ENCODE results near the gene EFNA5. TPM values are rescaled to one million over a fixed set of nuclear protein-coding genes. Genes with fewer than 3 reads are reported as not detected.
"Not testable (repeated sequence)": the region's sequence is repeated elsewhere in the genome, so short reads cannot be mapped to it uniquely, and the experiment has no call there.

Gene EFNA5
- total and polyA plus RNA-seq, 2 experiments from 2014 or later: 8.5 to 18.8 TPM

- no peaks in the 10 kb centered on the region for H3K27me3 ChIP-seq
- TF ChIP-seq CTCF (IDR thresholded peaks at IDR 0.05; ENCODE audit: poor library complexity) (no peak), EZH2 (IDR thresholded peaks at IDR 0.05; ENCODE audit: borderline replicate concordance) (no peak), EZH2phosphoT487 (IDR thresholded peaks at IDR 0.05; ENCODE audit: low read depth, severe bottlenecking, unreplicated experiment) (no peak)
- H3K4me1 ChIP-seq (ENCODE audit: insufficient read depth): peaks cover 6% of the 10 kb centered on the region
- no peak overlapping the region for H3K4me3 ChIP-seq
- H3K9me2 ChIP-seq (replicated peaks; ENCODE audit: insufficient read depth): no peaks in the 10 kb centered on the region
- no peak overlapping the region for H3K4me2 ChIP-seq
- no peak overlapping the region for H3K27ac ChIP-seq
- H4K20me1 ChIP-seq (ENCODE audit: insufficient read depth, poor library complexity, severe bottlenecking): no peaks in the 10 kb centered on the region
- no peak overlapping the region for H2AFZ ChIP-seq
- 88% methylated on average over 3 of the region's 3 CpGs for WGBS (ENCODE audit: low lambda C conversion rate, missing lambda C conversion rate)
- no peaks in the 10 kb centered on the region for H3K36me3 ChIP-seq (replicated peaks; ENCODE audit: insufficient read depth, low read depth)
- no peaks in the 10 kb centered on the region for H3K9me3 ChIP-seq (ENCODE audit: low read depth)
- DNase-seq (ENCODE audit: low spot score): no peak
- H3K79me2 ChIP-seq: peaks cover 23% of the 10 kb centered on the region
Measured at GRCh38 chr5:107437154-107437553, 233.6 kb downstream of the EFNA5 start.

DNA sequence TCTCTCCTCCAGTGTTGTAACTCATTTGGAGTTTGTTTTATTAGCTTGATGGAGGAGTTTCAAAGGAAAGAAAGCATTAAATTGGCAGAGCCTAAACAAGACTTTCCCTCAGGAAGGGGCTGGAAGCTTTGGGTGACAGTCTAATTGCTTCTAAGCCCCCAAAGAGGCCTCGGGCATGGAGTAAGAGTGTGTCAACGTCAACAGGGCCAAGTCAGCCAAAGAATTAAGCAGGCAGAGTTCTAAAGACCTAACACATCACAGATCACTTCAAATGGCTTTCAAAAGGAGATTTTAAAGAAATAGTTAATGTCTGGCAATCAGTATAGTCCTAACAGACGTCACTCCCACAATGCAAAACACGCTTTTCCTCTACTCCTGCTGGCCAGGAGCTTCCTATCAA lies 234.5 kb downstream of the EFNA5 start:
- TF ChIP-seq CTCF (IDR thresholded peaks at IDR 0.05; ENCODE audit: poor library complexity) (no peak), EZH2phosphoT487 (IDR thresholded peaks at IDR 0.05; ENCODE audit: low read depth, severe bottlenecking, unreplicated experiment) (no peak), EZH2 (IDR thresholded peaks at IDR 0.05; ENCODE audit: borderline replicate concordance) (no peak)
- Histone ChIP-seq H3K36me3 (replicated peaks; ENCODE audit: insufficient read depth, low read depth) (no peaks in the 10 kb centered on the region), H3K79me2 (peaks cover 31% of the 10 kb centered on the region), H3K4me2 (no peak overlapping the region), H3K27me3 (no peaks in the 10 kb centered on the region), H3K4me3 (no peak overlapping the region), H3K9me3 (ENCODE audit: low read depth) (no peaks in the 10 kb centered on the region), H3K9me2 (replicated peaks; ENCODE audit: insufficient read depth) (no peaks in the 10 kb centered on the region), H2AFZ (no peak overlapping the region), H3K4me1 (ENCODE audit: insufficient read depth) (peaks cover 6% of the 10 kb centered on the region), H3K27ac (no peak overlapping the region), H4K20me1 (ENCODE audit: insufficient read depth, poor library complexity, severe bottlenecking) (no peaks in the 10 kb centered on the region)
- WGBS (ENCODE audit: low lambda C conversion rate, missing lambda C conversion rate): 56% methylated on average over 4 of the region's 4 CpGs
- no peak for DNase-seq (ENCODE audit: low spot score)

GRCh38 chr5:107435061-107435460 lies 235.7 kb downstream of the EFNA5 start:
- peaks cover 32% of the 10 kb centered on the region for H3K79me2 ChIP-seq
- TF ChIP-seq CTCF (IDR thresholded peaks at IDR 0.05; ENCODE audit: poor library complexity) (no peak), EZH2 (IDR thresholded peaks at IDR 0.05; ENCODE audit: borderline replicate concordance) (no peak), EZH2phosphoT487 (IDR thresholded peaks at IDR 0.05; ENCODE audit: low read depth, severe bottlenecking, unreplicated experiment) (no peak)
- H4K20me1 ChIP-seq (ENCODE audit: insufficient read depth, poor library complexity, severe bottlenecking): no peaks in the 10 kb centered on the region
- 73% methylated on average over 1 of the region's 1 CpG for WGBS (ENCODE audit: low lambda C conversion rate, missing lambda C conversion rate)
- no peaks in the 10 kb centered on the region for H3K9me2 ChIP-seq (replicated peaks; ENCODE audit: insufficient read depth)
- H3K9me3 ChIP-seq (ENCODE audit: low read depth): no peaks in the 10 kb centered on the region
- DNase-seq (ENCODE audit: low spot score): no peak
- no peak overlapping the region for H2AFZ ChIP-seq
- H3K4me1 ChIP-seq (ENCODE audit: insufficient read depth): peaks cover 6% of the 10 kb centered on the region
- H3K27me3 ChIP-seq: no peaks in the 10 kb centered on the region
- no peak overlapping the region for H3K4me3 ChIP-seq
- H3K4me2 ChIP-seq: no peak overlapping the region
- no peak overlapping the region for H3K27ac ChIP-seq
- H3K36me3 ChIP-seq (replicated peaks; ENCODE audit: insufficient read depth, low read depth): no peaks in the 10 kb centered on the region

- H3K9me2 ChIP-seq (replicated peaks; ENCODE audit: insufficient read depth); H3K36me3 ChIP-seq (replicated peaks; ENCODE audit: insufficient read depth, low read depth); H3K27me3 ChIP-seq; H3K4me2 ChIP-seq; DNase-seq (ENCODE audit: low spot score); H3K4me1 ChIP-seq (ENCODE audit: insufficient read depth); H2AFZ ChIP-seq; H3K9me3 ChIP-seq (ENCODE audit: low read depth); H3K4me3 ChIP-seq; H3K27ac ChIP-seq; H4K20me1 ChIP-seq (ENCODE audit: insufficient read depth, poor library complexity, severe bottlenecking): not testable (repeated sequence)
- H3K79me2 ChIP-seq: peaks cover 37% of the 10 kb centered on the region
- WGBS (ENCODE audit: low lambda C conversion rate, missing lambda C conversion rate): 100% methylated on average over 1 of the region's 1 CpG
Measured at GRCh38 chr5:107433646-107434045, 237.1 kb downstream of the EFNA5 start.
